ENCODE measurements around the gene CDK11B.
A peak's percentile ranks its signal among the peaks of the same experiment; 100 is the strongest.
"Not testable (repeated sequence)": the region's sequence is repeated elsewhere in the genome, so short reads cannot be mapped to it uniquely, and the experiment has no call there.

Gene CDK11B

GRCh38 chr1:1597275-1597930 is 61.4 kb downstream of the CDK11B start:
- no peak for DNase-seq

GRCh38 chr1:1596493-1597274 is 62.1 kb downstream of the CDK11B start:
- no peak for DNase-seq

GRCh38 chr1:1595341-1595740 is 63.5 kb downstream of the CDK11B start:
- DNase-seq, result not testable (repeated sequence)

GRCh38 chr1:1594602-1595260 is 64.1 kb downstream of the CDK11B start:
- DNase-seq, result peak; percentile 82

- DNase-seq, result no peak
Measured at GRCh38 chr1:1593834-1594601, 64.8 kb downstream of the CDK11B start.

- no peak for DNase-seq
Measured at GRCh38 chr1:1591452-1591851, 67.4 kb downstream of the CDK11B start.

All from NCI-H510A treated with DMSO at 0.1 percent for 48 hours (cell line).